MCF 10A (cell line): Measurements from ENCODE around the gene SERPINA1. TPM values are rescaled to one million over a fixed set of nuclear protein-coding genes. Genes with fewer than 3 reads are reported as not detected.

ENCODE experiments used
- BruUV-seq: library from RNA; stranded (reverse); fragments of 400-500 nt; replicated peaks from 2 replicates; lab custom pipeline; 2021; lab: Mats Ljungman, UMichigan
- CTCF ChIA-PET: fragments of 300-600 bp; sonication (Branson Sonifier 250); formaldehyde crosslinking; extraction: SDS; loops from one replicate; lab custom pipeline; 2021; ENCODE audit warnings: antibody characterized with exemption, inconsistent platforms; lab: Yijun Ruan, JAX
- POLR2A ChIA-PET: fragments of 300-600, 350-650 bp; sonication (Branson Sonifier 250); formaldehyde crosslinking; extraction: SDS; loops from one replicate; lab custom pipeline; 2020; ENCODE audit warnings: antibody characterized with exemption, inconsistent platforms; lab: Yijun Ruan, JAX
- DNase-seq: peaks from one replicate; pipeline ENCODE4 v3.0.0-alpha.2; 2018; ENCODE audit not compliant: unreplicated experiment
- H3K27ac Mint-ChIP-seq: one replicate; pipeline ENCODE4 v1.8.0; 2022; ENCODE audit warnings: mild to moderate bottlenecking, low read depth, mixed read lengths; ENCODE audit not compliant: unreplicated experiment
- H3K27me3 Mint-ChIP-seq: one replicate; pipeline ENCODE4 v1.8.0; 2022; ENCODE audit warnings: mixed read lengths; ENCODE audit not compliant: insufficient read depth, unreplicated experiment
- H3K36me3 Mint-ChIP-seq: one replicate; pipeline ENCODE4 v1.8.0; 2022; ENCODE audit warnings: mild to moderate bottlenecking, moderate library complexity, mixed read lengths; ENCODE audit not compliant: insufficient read depth, unreplicated experiment
- H3K4me1 Mint-ChIP-seq: one replicate; pipeline ENCODE4 v1.8.0; 2022; ENCODE audit warnings: mixed read lengths; ENCODE audit not compliant: insufficient read depth, unreplicated experiment
- H3K4me3 Mint-ChIP-seq: one replicate; pipeline ENCODE4 v1.8.0; 2022; ENCODE audit warnings: mild to moderate bottlenecking, moderate library complexity, mixed read lengths; ENCODE audit not compliant: unreplicated experiment
- H3K9me3 Mint-ChIP-seq: one replicate; pipeline ENCODE4 v1.8.0; 2022; ENCODE audit warnings: mixed read lengths; ENCODE audit not compliant: unreplicated experiment
- CTCF ChIP-seq: fragments of 200-600 bp; IDR thresholded peaks from one replicate; pipeline ENCODE4 v1.8.0; 2022; ENCODE audit warnings: antibody characterized with exemption, mild to moderate bottlenecking; ENCODE audit not compliant: unreplicated experiment
- intact Hi-C: fragments of 100-400 bp; cut with micrococcal nuclease; formaldehyde crosslinking; loops from 2 replicates; pipeline ENCODE4 v1.14.1; 2022
- total RNA-seq: library from RNA; stranded (reverse); gene quantifications from 2 replicates; pipeline ENCODE4 v1.2.3, GENCODE V29; 2022

The SERPINA1 gene
- total RNA-seq, 1 experiment from 2014 or later: 42.5 TPM

GRCh38 chr14:94395282-94395887 is 7.0 kb upstream of the SERPINA1 start:
- Mint-ChIP-seq H3K9me3 (no peaks in the 10 kb centered on the region), H3K4me3 (no peak overlapping the region), H3K27me3 (no peaks in the 10 kb centered on the region), H3K4me1 (peaks cover 38% of the 10 kb centered on the region), H3K36me3 (no peaks in the 10 kb centered on the region), H3K27ac (no peak overlapping the region)
- BruUV-seq: no TSS peak
- no peak for DNase-seq
- ChIA-PET POLR2A (no interaction called here), CTCF (interaction anchor here (0.6 to 1.0 kb wide), 3 partner anchors 91 to 393 kb away, joined by 3 read pairs; no protein-coding TSS in a partner anchor)
- intact Hi-C loops: no loop called here
- no peak for TF ChIP-seq CTCF

GRCh38 chr14:94394581-94395207 is 6.3 kb upstream of the SERPINA1 start:
- Mint-ChIP-seq H3K4me1 (peaks cover 42% of the 10 kb centered on the region), H3K9me3 (no peaks in the 10 kb centered on the region), H3K4me3 (no peak overlapping the region), H3K27ac (no peak overlapping the region), H3K36me3 (no peaks in the 10 kb centered on the region), H3K27me3 (no peaks in the 10 kb centered on the region)
- no peak for TF ChIP-seq CTCF
- no TSS peak for BruUV-seq
- CTCF ChIA-PET: interaction anchor here (0.6 to 1.0 kb wide), 3 partner anchors 15 to 392 kb away, joined by 3 read pairs; no protein-coding TSS in a partner anchor
- peak; percentile 88 for DNase-seq
- intact Hi-C loops: no loop called here
- POLR2A ChIA-PET: no interaction called here

- Mint-ChIP-seq H3K4me1 (peaks cover 42% of the 10 kb centered on the region), H3K9me3 (no peaks in the 10 kb centered on the region), H3K27ac (peak overlapping the region; percentile 61), H3K27me3 (no peaks in the 10 kb centered on the region), H3K4me3 (no peak overlapping the region), H3K36me3 (no peaks in the 10 kb centered on the region)
- TF ChIP-seq CTCF: no peak
- ChIA-PET CTCF (interaction anchor here (1.0 kb wide), 1 partner anchor 155 kb away, joined by 3 read pairs; no protein-coding TSS in a partner anchor), POLR2A (no interaction called here)
- no peak for DNase-seq
- no TSS peak for BruUV-seq
- intact Hi-C loops: no loop called here
Measured at GRCh38 chr14:94394025-94394493, 5.7 kb upstream of the SERPINA1 start.

GRCh38 chr14:94393474-94393873 is 5.1 kb upstream of the SERPINA1 start:
- TF ChIP-seq CTCF: no peak
- BruUV-seq: no TSS peak
- ChIA-PET POLR2A (no interaction called here), CTCF (no interaction called here)
- Mint-ChIP-seq H3K27me3 (no peaks in the 10 kb centered on the region), H3K4me3 (no peak overlapping the region), H3K4me1 (peaks cover 48% of the 10 kb centered on the region), H3K36me3 (no peaks in the 10 kb centered on the region), H3K9me3 (no peaks in the 10 kb centered on the region), H3K27ac (peak overlapping the region; percentile 61)
- DNase-seq: no peak
- intact Hi-C loops: no loop called here
